Medulla oblongata (tissue), 1 donor: Measurements from ENCODE around the gene PLSCR1.

ENCODE experiments used
- DNase-seq: peaks from one replicate; pipeline ENCODE4 v3.0.0-alpha.2; 2015; ENCODE audit errors: extremely low spot score

The PLSCR1 gene, protein sequence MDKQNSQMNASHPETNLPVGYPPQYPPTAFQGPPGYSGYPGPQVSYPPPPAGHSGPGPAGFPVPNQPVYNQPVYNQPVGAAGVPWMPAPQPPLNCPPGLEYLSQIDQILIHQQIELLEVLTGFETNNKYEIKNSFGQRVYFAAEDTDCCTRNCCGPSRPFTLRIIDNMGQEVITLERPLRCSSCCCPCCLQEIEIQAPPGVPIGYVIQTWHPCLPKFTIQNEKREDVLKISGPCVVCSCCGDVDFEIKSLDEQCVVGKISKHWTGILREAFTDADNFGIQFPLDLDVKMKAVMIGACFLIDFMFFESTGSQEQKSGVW

DNA sequence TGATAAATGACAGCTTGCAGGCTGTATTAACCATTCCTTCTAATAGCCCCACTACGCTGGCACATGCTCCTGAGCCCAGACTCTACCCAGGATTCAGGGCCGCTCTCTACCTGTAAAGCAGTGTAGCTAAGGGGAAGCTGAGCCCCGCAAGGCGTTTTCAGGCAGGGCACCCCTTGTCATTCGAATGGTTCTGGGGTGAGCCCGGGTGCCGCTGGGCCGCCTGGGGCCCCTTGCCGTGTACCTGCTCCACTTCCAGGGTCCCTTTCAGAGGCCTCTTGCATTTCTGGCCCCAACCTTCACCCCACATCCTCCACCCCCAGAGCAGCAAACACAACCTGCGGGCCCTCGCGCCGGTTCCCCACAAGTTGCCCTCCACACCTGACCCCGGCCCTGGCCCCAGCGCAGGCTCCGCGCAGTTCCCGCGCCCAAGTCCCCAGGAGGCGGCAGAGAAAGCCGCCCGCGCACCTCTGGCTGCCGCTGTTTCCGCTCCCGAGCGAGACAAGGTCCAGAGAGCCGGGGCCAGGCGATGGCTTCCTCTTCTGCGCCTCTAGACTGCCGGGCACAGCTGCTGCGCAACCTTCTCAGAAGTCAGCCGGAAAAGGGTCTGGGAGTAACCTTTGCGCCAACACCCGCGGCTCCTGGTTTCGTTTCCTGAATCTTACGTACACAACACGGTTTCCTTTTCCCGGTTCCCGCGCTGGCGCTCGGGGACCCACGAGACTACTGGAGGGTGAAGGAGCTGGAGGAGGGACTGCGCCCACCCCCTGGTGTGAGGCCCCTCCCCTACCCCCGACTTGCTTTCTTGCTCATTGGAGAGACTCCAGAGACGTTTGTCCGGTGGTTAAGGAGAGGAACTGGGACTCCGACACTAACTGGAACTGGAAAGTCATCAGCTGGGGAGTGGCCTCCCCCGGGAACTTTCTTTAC lies at the start of gene PLSCR1:
PLSCR1 (minus strand) TSS at position 606 of the 927 bp plus-strand sequence. CDS start 8,055 bp downstream, outside the sequence.
- peak; percentile 96 for DNase-seq

DNA sequence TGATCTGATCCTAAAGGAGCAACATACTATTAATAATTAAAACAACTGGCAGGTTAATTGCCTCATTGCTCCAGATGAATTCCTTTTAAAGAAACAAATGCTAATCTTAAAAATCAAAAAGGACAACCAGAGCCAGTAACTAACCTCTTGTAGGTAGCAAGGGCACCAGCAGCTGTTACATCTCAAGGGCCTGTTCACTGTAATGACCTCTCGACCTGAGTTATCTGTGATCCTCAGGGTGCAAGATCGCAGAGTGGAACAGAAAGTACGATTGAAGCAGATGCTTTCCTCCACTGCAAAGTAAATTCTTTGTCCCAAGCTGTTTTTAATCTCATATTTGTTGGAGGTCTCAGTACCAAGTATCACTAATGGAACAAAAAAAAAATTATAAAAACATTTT lies 49.4 kb upstream of the PLSCR1 start:
- DNase-seq = no peak

DNA sequence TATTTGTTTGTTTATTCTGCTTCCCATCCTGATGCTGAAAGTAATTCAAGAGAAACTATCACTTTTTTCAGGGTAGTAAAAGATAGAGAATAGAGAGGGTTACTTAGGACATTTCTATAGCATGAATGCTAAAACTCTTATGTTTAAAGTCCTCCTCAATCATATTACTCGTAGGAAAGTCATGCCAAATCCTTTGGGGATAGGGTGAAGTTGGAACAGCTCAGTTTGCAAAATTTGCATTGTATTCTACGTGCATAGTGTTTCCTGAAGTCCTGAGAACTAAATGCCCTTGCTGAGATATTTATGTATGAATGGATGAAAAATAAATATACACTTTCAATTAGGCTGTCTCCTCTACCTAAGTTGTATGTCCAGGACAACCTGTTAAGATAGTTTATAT lies 46.1 kb upstream of the PLSCR1 start:
- no peak for DNase-seq

DNA sequence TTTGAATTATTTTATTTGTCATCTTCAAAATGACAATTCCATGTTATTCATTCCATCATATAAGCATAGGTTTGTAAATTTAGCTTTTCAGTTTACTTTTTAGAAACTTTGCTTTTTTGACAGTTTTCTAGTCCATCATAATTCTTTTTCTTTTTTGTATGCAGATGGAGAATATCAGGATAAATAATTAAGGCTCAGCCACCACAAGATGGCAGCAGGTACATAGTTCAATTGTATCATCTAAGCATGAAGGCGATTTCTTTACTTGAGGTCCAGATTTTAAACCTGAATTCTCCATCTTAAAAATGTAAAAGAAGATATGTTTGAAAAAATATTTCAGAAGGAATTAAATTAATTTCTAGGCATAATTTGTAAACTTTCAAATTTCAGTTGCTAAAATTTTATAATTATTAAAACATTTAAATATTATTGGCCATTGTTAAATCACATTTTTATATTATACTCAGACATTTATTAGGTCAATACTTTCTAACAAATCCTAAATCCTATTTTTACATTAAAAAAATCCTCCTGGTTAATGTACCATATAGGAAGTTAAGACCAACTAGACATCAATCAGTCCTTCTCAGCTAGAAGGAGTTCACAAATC lies 45.6 kb upstream of the PLSCR1 start:
- peak; percentile 68 for DNase-seq

DNA sequence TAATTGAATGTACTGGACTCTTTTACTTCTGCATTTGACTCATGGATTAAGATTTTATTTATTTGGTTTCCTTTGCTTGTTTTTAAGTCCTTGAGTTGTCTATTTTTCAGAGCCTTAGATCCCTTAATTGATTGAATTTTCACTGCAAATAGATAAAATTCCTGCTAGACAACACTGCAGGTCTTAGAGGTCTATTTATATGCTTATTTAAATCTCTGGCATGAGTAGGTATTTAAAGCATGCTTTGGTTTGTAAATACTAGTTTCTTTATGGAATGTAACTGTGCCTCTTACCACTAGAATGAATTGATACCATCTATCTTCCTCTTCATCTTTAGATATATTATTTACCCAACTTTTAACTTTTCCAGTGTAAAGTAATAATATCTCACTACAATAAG lies 40.7 kb upstream of the PLSCR1 start:
- DNase-seq = no peak

DNA sequence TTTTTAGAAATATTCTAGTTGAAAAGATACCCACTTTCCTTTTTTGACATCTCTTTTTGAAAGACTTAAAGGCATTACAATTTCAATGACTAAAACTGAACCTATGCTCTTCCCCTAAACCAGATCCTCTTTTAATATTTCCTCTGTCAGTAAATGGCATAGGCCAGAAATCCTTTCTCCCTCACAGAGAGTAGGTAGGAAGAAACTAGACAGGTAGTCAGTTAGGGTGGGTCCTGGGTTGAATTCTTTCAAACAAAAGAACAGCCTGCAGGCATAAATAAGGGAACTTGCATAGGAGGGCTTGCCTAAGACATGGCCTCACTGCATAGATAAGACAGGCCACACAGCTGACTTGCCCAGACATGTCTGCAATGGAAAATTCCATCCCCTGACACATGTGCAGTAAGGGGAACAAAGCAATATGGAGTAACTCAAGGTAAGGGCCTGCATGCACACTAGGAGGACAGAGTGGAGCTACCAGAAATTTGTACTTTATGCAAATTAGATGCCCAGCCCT lies 37.6 kb upstream of the PLSCR1 start:
- peak; percentile 37 for DNase-seq

DNA sequence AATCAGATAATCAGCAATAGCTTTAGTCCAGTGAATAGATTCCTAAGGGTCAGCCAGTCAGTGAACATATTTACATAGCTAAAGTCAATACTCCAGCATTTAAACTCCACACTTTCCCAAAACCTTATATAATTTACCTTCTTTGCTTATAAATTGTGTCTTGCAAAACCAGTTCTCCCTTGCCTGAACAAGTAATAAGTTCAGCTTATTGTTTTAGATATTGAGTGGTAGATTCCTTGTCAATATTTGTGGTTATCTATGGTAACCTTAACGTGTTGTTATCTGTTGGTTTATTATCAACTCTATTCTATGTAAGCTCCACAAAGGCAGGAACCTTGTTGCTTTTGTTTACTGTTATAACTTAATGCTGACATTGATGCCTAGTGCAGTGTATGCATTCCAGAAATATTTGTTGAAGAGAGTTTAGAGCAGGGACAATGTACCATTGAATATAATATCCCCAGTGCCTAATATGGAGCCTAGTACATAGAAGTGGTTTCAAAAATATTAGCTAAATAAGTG lies 36.7 kb upstream of the PLSCR1 start:
- DNase-seq = no peak

DNA sequence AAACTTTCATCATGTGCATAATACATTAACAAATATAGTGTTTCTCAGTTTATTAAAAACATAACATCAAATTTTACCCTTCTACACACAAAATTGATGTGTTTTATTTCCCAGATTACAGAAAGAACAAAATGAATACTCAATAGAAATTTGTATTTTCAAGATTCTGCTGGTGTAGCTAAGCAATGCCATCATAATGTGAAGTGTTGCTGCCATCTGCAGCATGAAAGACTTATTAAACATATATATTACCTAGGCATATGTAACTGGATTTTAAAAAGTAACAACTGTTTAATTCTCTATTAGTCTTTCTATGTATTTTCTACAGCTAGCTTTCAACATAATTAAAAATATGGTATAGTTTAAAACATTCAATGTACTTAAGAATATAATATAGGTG lies 33.3 kb upstream of the PLSCR1 start:
- peak; percentile 61 for DNase-seq

DNA sequence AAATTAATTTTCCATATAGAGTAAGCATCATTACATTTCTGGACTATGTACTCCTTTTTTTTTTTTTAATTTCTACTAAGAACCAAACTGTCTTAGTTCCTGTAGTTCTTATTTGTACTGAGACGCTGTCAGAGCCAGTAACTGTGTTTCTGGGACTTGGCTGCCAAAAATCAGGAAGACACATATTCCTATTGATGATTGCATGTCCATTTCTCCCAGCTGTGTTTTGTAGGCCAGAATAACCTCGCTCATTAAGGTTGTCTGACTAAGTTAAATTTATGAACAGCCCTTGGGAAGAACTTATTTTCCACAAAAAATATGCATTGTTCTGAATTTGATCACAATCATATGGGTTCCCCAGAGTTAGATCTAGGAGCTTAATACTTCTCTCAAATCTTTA lies 31.2 kb upstream of the PLSCR1 start:
- DNase-seq = no peak

DNA sequence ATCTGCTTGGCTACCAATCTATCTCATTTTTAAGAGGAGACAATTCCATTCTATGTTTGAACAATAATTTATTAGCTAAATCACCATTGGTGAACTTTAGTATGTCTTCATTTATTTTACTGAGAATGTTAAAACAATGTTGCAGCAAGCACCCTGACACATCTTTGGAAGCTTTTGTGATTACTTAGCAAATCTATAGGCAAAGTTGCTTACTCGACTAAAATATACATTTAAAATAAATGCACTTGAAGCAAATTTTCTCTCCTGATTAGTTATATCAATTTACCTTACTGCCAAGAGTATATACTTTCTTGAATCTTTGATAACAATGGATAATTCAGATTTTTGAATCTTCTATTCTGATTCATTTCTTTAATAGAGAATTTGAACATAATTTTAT lies 29.8 kb upstream of the PLSCR1 start:
- no peak for DNase-seq

DNA sequence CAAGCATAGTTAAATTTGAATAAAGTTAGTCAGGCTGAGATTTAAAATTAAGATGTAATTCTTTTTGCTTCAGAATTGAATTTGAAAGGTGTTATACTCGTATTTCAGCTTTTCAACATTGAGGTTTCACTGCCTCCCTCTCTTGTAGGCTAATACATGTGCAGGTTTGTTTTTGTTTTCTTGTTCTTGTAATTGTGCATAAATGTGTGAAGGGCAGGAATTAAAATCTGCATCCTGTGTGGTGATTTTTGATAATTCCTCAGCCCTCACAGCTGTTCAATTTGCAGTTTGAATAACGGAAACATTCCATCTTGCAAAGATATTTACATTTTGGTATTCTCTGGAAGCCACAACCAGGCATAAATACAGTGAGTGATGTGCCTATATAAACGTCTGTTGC lies 24.9 kb upstream of the PLSCR1 start:
- no peak for DNase-seq

DNA sequence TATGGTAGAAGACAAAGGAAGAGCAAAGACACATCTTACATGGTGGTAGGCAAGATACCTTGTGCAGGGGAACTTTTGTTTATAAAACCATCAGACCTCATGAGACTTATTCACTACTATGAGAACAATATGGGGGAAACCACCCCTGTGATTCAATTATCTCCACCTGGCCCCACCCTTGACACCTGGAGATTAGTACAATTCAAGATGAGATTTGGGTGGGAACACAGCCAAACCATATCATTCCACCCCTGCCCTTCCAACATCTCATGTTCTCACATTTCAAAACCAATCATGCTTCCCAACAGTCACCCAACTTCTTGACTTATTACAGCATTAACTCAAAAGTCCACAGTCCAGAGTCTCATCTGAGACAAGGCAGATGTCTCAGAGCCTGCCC lies 21.7 kb upstream of the PLSCR1 start:
- no peak for DNase-seq

DNA sequence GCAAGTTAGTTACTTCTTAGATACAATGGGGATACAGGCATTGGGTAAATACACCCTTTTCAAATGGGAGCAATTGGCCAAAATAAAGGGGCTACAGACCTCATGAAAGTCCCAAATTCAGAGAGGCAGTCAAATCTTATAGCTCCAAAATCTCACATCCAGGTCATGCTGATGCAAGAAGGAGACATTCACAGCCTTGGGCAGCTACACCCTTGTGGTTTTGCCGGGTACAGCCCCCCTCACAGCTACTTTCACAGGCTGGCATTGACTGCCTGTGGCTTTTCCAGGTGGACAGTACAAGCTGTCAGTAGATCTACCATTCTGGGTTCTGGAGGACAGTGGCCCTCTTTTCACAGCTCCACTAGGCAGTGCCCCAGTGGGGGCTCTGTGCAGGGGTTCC lies 17.5 kb upstream of the PLSCR1 start:
- DNase-seq = no peak

DNA sequence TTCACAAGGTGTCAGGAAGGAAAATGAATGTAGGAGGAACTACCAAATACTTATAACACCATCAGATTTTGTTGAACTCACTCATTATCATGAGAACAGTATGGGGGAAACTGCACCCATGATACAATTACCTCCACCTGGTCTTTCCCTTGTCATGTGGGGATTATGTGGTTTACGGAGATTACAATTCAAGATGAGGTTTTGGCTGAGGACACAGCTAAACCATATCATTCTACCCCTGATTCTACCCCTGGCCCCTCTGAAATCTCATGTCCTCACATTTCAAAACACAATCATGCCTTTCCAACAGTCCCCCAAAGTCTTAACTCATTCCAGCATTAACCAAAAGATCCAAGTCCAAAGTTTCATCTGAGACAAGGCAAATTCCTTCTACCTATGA lies 17.1 kb upstream of the PLSCR1 start:
- DNase-seq = no peak

DNA sequence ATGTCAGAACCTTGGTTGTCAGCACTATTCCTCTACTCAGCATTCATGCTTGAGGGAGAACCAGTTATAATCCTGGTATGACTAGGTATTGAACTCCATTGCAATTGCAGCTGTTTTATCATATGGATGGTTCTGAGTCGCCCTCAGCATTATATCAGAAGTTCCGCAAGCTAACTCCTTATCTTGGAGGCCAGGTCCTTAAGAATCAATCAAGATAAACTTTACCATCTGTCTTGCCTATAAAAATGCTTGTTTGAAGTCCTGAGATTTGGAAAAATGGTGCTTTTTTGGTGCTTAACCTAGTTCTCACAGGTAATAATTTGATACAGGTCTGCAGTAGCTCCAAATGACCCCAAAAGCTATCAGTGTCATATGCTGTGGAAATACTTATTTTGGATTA lies 16.3 kb upstream of the PLSCR1 start:
- no peak for DNase-seq

DNA sequence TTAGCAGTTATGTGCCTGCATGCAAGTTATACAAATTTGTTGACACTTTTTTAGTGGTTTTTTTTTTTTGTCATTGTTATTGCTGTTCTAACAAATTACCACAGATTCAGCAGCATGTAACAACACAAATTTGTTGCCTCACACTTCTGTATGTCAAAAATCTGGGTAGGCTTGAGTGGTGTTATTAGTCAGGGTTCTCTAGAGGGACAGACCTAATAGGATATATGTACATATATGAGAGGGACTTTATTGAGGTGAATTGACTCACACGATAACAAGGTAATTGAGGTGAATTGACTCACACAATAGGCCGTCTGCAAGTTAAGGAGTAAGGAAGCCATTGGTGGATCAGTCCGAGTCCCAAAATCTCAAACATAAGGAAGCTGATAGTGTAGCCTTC lies 15.0 kb upstream of the PLSCR1 start:
- no peak for DNase-seq

DNA sequence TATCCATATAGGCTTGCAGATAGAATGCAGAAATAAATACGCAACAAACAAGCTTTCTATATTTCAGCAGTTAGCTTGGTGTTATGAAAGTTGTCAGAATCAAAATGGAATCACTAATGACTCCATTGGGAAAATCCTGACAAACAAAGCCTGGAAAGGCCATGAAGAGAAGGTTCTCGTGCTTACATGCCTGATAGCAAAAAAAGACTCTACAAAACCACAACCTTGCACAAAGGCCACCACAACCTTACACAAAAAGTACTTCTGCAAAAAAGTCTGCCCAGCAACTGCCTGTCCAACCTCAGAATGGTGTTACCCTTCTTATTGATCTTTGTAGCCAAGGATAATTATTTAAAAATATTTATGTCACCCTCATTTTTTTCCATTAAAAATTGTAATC lies 14.4 kb upstream of the PLSCR1 start:
- no peak for DNase-seq

DNA sequence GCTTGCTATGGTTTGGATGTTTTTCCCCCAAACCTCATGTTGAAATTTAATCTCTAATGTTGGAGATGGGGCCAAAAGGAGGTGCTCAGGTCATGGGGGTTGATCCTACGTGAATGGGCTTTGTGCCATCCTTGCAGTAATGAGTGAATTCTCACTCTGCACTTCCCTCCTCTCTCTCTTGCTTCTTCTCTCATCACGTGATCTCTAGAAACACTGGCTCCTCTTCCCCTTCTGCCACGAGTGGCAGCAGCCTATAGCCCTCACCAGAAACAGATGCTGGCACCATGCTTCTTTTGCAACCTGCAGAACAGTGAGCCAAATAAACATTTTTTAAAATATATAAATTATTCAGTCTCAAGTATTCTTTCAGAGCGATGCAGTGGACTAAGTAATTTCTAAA lies 13.3 kb upstream of the PLSCR1 start:
- no peak for DNase-seq

DNA sequence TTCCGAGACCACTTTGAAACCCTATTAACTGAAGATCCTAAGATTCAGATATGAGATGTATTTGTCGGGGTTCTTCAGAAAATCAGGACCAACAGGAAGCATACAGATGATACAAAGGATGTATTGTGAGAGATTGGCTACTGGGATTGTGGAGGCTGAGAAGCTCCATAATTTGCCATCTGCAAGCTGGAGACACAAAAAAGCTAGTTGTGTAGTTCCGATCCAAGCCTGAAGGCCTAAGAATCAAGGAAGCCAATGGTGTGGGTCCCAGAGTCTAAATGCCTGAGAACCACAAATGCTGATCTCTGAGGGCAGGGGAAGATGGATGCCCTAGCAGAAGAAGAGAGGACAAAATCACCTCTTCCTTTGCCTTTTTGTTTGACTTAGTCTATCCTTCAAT lies 10.9 kb upstream of the PLSCR1 start:
- DNase-seq = no peak

DNA sequence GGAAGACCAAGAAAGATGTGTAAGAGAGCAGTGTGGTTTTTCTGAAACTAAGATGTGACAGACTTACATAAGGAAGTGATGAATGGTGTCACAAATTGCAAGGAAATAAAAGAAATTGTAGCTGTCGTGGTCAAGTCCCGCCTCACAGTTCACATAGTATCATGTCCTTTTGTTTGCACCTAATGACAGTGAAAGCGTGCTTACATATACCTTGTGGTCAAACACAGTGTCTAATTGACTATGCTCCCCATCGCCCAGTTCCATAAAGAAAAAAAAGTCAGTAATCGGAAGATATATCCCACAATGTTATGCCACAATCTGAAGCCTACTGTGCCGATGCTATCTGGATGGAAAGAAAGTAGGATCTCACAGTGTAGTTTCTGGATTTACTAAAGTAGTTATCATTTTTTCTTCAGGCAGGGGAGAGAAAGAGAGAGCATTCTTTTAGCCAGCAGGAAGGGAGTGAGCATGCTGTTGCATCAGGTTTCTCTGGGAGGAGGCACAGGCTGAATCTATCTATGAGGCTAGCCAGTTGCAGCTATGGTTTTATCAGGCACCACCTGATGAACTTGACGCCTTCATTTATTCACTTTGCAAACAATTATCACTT lies 9.8 kb upstream of the PLSCR1 start:
- no peak for DNase-seq

DNA sequence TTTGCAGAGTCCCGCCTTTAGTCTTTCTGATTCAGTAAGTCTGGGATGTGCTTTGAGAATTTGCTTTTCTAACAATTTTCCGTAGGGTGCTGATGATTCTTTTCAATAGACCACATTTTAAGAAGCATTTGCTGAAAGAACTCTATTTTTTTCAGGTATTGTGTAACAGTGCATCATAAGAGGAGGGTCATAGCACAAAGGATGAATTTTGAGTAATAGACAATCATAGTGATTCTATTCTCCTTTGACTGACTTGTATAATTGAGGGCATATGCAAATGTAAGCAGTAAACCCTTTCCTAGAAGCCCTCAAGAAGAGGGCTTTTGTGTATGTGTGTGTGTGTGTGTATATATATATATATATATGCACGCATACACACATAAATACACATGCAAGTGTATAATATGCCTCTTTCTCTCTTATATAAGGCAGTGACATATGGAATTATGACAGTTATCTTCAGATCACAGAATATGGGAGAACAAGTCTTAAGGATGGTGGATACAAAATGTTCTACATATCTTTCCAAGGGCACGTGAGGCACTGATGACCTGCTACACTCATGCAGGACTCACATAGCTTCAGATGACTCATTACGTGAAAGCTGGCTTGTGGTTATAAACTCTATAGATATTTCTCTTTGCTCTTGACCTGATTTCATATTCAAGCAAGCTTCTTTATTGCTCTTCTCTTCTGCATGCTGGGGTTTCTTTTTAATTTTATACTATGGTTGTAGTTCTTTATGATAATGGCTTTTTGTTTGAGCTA lies 6.5 kb upstream of the PLSCR1 start:
- DNase-seq = no peak
